GM23248 (cell line): ENCODE results near the gene TK1. TPM values are rescaled to one million over a fixed set of nuclear protein-coding genes. Genes with fewer than 3 reads are reported as not detected.

Experiments
- DNase-seq: peaks from one replicate; pipeline ENCODE4 v3.0.0-alpha.2; 2015
- H2AFZ ChIP-seq: fragments of 200-600 bp; sonication (generic); 2 replicates; pipeline ENCODE4 v1.6.1; 2016; ENCODE audit warnings: antibody characterized with exemption
- H3F3A ChIP-seq: fragments of 200-600 bp; sonication (generic); 2 replicates; pipeline ENCODE4 v1.6.1; 2016; ENCODE audit warnings: mild to moderate bottlenecking, antibody characterized with exemption, mixed run types; ENCODE audit not compliant: insufficient read depth
- H3K27ac ChIP-seq: fragments of 200-600 bp; sonication (generic); 2 replicates; pipeline ENCODE4 v1.5.1; 2016; ENCODE audit warnings: mild to moderate bottlenecking
- H3K27me3 ChIP-seq: fragments of 200-600 bp; sonication (generic); replicated peaks from 2 replicates; pipeline ENCODE4 v1.6.1; 2016; ENCODE audit warnings: mild to moderate bottlenecking; ENCODE audit not compliant: insufficient read depth
- H3K36me3 ChIP-seq: fragments of 200-600 bp; sonication (generic); 2 replicates; pipeline ENCODE4 v1.6.1; 2016; ENCODE audit warnings: low read depth, mild to moderate bottlenecking
- H3K4me1 ChIP-seq: fragments of 200-600 bp; sonication (generic); 2 replicates; pipeline ENCODE4 v1.6.1; 2016; ENCODE audit warnings: mild to moderate bottlenecking; ENCODE audit not compliant: insufficient read depth
- H3K4me2 ChIP-seq: fragments of 200-600 bp; sonication (generic); one replicate; pipeline ENCODE4 v1.6.1; 2016; ENCODE audit warnings: mild to moderate bottlenecking; ENCODE audit not compliant: unreplicated experiment
- H3K4me3 ChIP-seq: fragments of 200-600 bp; sonication (generic); 2 replicates; pipeline ENCODE4 v1.5.1; 2016; ENCODE audit warnings: mild to moderate bottlenecking
- H3K79me2 ChIP-seq: fragments of 200-600 bp; sonication (generic); 2 replicates; pipeline ENCODE4 v1.6.1; 2016; ENCODE audit warnings: mild to moderate bottlenecking; ENCODE audit not compliant: insufficient read depth
- H3K9ac ChIP-seq: fragments of 200-600 bp; sonication (generic); 2 replicates; pipeline ENCODE4 v1.6.1; 2016; ENCODE audit warnings: mild to moderate bottlenecking
- H3K9me2 ChIP-seq: fragments of 200-600 bp; sonication (generic); 2 replicates; pipeline ENCODE4 v1.6.1; 2016; ENCODE audit warnings: mixed run types, mild to moderate bottlenecking, moderate library complexity; ENCODE audit not compliant: insufficient read depth
- H3K9me3 ChIP-seq: fragments of 200-600 bp; sonication (generic); one replicate; pipeline ENCODE4 v1.6.1; 2017; ENCODE audit warnings: low read depth
- H4K20me1 ChIP-seq: fragments of 200-600 bp; sonication (generic); 2 replicates; pipeline ENCODE4 v1.6.0; 2016; ENCODE audit not compliant: insufficient read depth
- EZH2 ChIP-seq: fragments of 200-600 bp; sonication (generic); IDR thresholded peaks from 2 replicates; pipeline ENCODE4 v1.6.1; 2018; ENCODE audit warnings: antibody characterized with exemption, mild to moderate bottlenecking; ENCODE audit not compliant: insufficient read depth, poor library complexity, severe bottlenecking
- EZH2phosphoT487 ChIP-seq: fragments of 200-600 bp; sonication (generic); IDR thresholded peaks from 2 replicates; pipeline ENCODE4 v1.6.1; 2018; ENCODE audit warnings: antibody characterized with exemption, moderate library complexity, mild to moderate bottlenecking, low read depth; ENCODE audit not compliant: insufficient read depth
- WGBS, 2 experiments: methylation state at CpG; one replicate each; pipeline ENCODE4 v1.1.6; 2015 to 2017; ENCODE audit warnings: low lambda C conversion rate in 2 of 2, low coverage in 1 of 2; ENCODE audit errors: missing lambda C conversion rate in 2 of 2; 5-methylcytosine and 5-hydroxymethylcytosine counted together
- in situ Hi-C: fragments of 300-500 bp; cut with MboI; formaldehyde crosslinking; loops from 2 replicates; pipeline ENCODE4 v1.15.0; 2020
- polyA plus RNA-seq: library from polyadenylated mRNA; unstranded; fragments of >200 nt; fragmentation: Nextera tagmentation; extraction: Ambion mirVana; gene quantifications from 2 replicates; pipeline ENCODE4 v1.2.1, GENCODE V29; 2016
- total RNA-seq: library from RNA; depleted of rRNA; stranded (reverse); fragments of >200 nt; shearing (Covaris generic); gene quantifications from 2 replicates; pipeline ENCODE4 v1.2.3, GENCODE V29; 2014

Gene TK1
- total and polyA plus RNA-seq, 2 experiments from 2014 or later: 79.4 to 84.5 TPM

- H4K20me1 ChIP-seq: no peaks in the 10 kb centered on the region
- H3F3A ChIP-seq: no peaks in the 10 kb centered on the region; the same call in 1 of the 2 replicates
- H3K9me3 ChIP-seq: no peaks in the 10 kb centered on the region
- no peak overlapping the region for H3K9ac ChIP-seq
- peaks cover 36% of the 10 kb centered on the region for H3K27me3 ChIP-seq
- TF ChIP-seq EZH2phosphoT487: no peak
- no peak for TF ChIP-seq EZH2
- no peaks in the 10 kb centered on the region for H3K36me3 ChIP-seq
- H3K79me2 ChIP-seq: no peaks in the 10 kb centered on the region
- 70 to 73% methylated on average over 9 of the region's 9 CpGs for WGBS, 2 experiments
- no peaks in the 10 kb centered on the region for H3K9me2 ChIP-seq
- H3K4me1 ChIP-seq: 0 out of 2 replicates have a peak, but pooled peaks cover 3% of the 10 kb centered on the region
- in situ Hi-C loops: no loop called here
- no peak overlapping the region for H3K4me3 ChIP-seq
- H3K4me2 ChIP-seq: no peak overlapping the region
- no peak overlapping the region for H2AFZ ChIP-seq
- no peak for DNase-seq
- H3K27ac ChIP-seq: no peak overlapping the region
Observed at GRCh38 chr17:78132767-78133178, 54.1 kb downstream of the TK1 start.

- in situ Hi-C loops: no loop called here
Observed at GRCh38 chr17:78132084-78132676, 54.7 kb downstream of the TK1 start.

GRCh38 chr17:78131172-78132083, 55.4 kb downstream of the TK1 start:
- Histone ChIP-seq H3F3A (no peaks in the 10 kb centered on the region; the same call in 1 of the 2 replicates), H4K20me1 (no peaks in the 10 kb centered on the region), H3K9ac (no peak overlapping the region), H3K36me3 (no peaks in the 10 kb centered on the region), H3K4me2 (no peak overlapping the region), H3K4me3 (no peak overlapping the region), H3K79me2 (no peaks in the 10 kb centered on the region), H3K9me2 (no peaks in the 10 kb centered on the region), H3K4me1 (0 out of 2 replicates have a peak, but pooled peaks cover 3% of the 10 kb centered on the region), H3K9me3 (no peaks in the 10 kb centered on the region), H3K27ac (no peak overlapping the region), H2AFZ (no peak overlapping the region), H3K27me3 (peaks cover 43% of the 10 kb centered on the region)
- in situ Hi-C loops: no loop called here
- peak; percentile 41 for DNase-seq
- peak; percentile 14 for TF ChIP-seq EZH2
- TF ChIP-seq EZH2phosphoT487: no peak
- WGBS, 2 experiments: 19 to 21% methylated on average over 54 to 61 of the region's 74 CpGs

More at GRCh38 chr17:78132084-78132676, 54.7 kb downstream of the TK1 start:
- Histone ChIP-seq H3K36me3 (no peaks in the 10 kb centered on the region), H3K9ac (no peak overlapping the region), H3K79me2 (no peaks in the 10 kb centered on the region), H4K20me1 (no peaks in the 10 kb centered on the region), H2AFZ (no peak overlapping the region), H3K4me1 (0 out of 2 replicates have a peak, but pooled peaks cover 3% of the 10 kb centered on the region), H3K9me2 (no peaks in the 10 kb centered on the region), H3K27me3 (peaks cover 42% of the 10 kb centered on the region), H3K4me2 (no peak overlapping the region), H3K9me3 (no peaks in the 10 kb centered on the region), H3K4me3 (no peak overlapping the region), H3K27ac (no peak overlapping the region), H3F3A (no peaks in the 10 kb centered on the region; the same call in 1 of the 2 replicates)
- TF ChIP-seq EZH2: peak; percentile 35
- no peak for TF ChIP-seq EZH2phosphoT487
- WGBS, 2 experiments: 27 to 52% methylated on average over 16 to 36 of the region's 38 CpGs
- no peak for DNase-seq

GRCh38 chr17:78130437-78131101, 56.3 kb downstream of the TK1 start, which contains the start of gene TMC8:
TSS of gene TMC8 (plus strand) at chr17:78130771. CDS start at chr17:78131589, 818 bp downstream.
- H3K4me3 ChIP-seq: no peak within 1 kb of the TSS
- H3K9me2 ChIP-seq: no peaks in the 10 kb centered on the region
- 0 out of 2 replicates have a peak, but pooled peaks cover 3% of the 10 kb centered on the region for H3K4me1 ChIP-seq
- H3K79me2 ChIP-seq: no peaks in the 10 kb centered on the region
- TF ChIP-seq EZH2 (no peak), EZH2phosphoT487 (no peak)
- peaks cover 43% of the 10 kb centered on the region for H3K27me3 ChIP-seq
- H3F3A ChIP-seq: no peaks in the 10 kb centered on the region; the same call in 1 of the 2 replicates
- H2AFZ ChIP-seq: no peak within 1 kb of the TSS
- no peaks in the 10 kb centered on the region for H4K20me1 ChIP-seq
- H3K36me3 ChIP-seq: no peaks in the 10 kb centered on the region
- in situ Hi-C loops: no loop called here
- no peaks in the 10 kb centered on the region for H3K9me3 ChIP-seq
- H3K9ac ChIP-seq: no peak within 1 kb of the TSS
- no peak for DNase-seq
- H3K4me2 ChIP-seq: no peak within 1 kb of the TSS
- H3K27ac ChIP-seq: no peak within 1 kb of the TSS
- 79 to 80% methylated on average over 10 of the region's 10 CpGs for WGBS, 2 experiments
